OCI-LY1 (cell line): ENCODE results near the gene PRKCE.

ENCODE experiments used
- EZH2 ChIP-seq: fragments of 200-600 bp; sonication (generic), shearing (Covaris generic); IDR thresholded peaks from 2 replicates; pipeline ENCODE4 v1.8.0; 2017; ENCODE audit warnings: borderline replicate concordance, mixed run types, mild to moderate bottlenecking, antibody characterized with exemption, low read length, moderate library complexity, mixed read lengths
- TF ChIP-seq, protein P1 (sequence below): fragments of 200-600 bp; sonication (generic), shearing (Covaris generic); IDR thresholded peaks from 2 replicates; pipeline ENCODE4 v1.5.1; 2017; ENCODE audit warnings: mild to moderate bottlenecking, antibody characterized with exemption, low read length, moderate library complexity, mixed read lengths

DNA sequence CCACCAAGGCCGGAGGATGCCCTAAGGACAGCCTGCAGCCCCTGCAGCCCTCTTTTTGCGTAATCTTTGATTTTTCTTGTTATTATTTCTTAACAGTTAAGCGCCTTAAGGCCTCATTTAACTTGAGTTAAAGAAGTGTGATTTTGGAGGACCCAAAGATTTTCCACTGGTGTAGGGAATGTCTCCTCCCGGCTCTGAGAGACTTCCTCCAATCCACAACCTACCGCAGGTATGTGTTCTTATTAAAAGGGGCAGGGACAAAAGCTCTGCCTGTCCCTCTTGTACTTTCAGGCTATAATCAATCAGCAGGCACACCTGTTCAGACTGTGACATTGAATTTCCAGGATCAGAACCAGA is 285.1 kb downstream of the PRKCE start:
- TF ChIP-seq EZH2 = no peak
- TF ChIP-seq, protein P1, sequence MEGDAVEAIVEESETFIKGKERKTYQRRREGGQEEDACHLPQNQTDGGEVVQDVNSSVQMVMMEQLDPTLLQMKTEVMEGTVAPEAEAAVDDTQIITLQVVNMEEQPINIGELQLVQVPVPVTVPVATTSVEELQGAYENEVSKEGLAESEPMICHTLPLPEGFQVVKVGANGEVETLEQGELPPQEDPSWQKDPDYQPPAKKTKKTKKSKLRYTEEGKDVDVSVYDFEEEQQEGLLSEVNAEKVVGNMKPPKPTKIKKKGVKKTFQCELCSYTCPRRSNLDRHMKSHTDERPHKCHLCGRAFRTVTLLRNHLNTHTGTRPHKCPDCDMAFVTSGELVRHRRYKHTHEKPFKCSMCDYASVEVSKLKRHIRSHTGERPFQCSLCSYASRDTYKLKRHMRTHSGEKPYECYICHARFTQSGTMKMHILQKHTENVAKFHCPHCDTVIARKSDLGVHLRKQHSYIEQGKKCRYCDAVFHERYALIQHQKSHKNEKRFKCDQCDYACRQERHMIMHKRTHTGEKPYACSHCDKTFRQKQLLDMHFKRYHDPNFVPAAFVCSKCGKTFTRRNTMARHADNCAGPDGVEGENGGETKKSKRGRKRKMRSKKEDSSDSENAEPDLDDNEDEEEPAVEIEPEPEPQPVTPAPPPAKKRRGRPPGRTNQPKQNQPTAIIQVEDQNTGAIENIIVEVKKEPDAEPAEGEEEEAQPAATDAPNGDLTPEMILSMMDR = no peak
